NCI-H524 treated with DMSO at 0.1 percent for 48 hours (cell line): ENCODE results near the gene TSN.
"Not testable (repeated sequence)": the region's sequence is repeated elsewhere in the genome, so short reads cannot be mapped to it uniquely, and the experiment has no call there.

Experiments
- DNase-seq: peaks from one replicate; lab custom pipeline; 2025; lab: John Stamatoyannopoulos, UW

The TSN gene

DNA sequence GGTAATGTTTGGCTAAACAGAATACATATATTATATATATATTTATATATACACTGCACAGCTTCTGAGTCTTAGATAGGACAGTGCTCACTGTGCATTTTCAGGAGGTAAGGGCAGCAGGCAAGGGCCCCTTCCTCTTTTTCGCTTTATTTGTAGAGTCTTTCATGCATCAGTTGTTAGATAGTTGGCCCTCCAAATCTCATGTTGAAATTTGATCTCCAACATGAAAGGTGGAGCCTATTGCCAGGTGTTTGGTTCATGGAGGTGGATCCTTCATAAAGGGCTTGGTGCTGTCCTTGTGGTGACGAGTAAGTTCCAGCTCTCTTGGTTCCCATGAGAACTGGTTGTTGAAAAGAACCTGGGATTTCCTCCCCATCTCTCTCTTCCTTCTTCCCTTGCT, 48.1 kb downstream of the TSN start:
- no peak for DNase-seq

DNA sequence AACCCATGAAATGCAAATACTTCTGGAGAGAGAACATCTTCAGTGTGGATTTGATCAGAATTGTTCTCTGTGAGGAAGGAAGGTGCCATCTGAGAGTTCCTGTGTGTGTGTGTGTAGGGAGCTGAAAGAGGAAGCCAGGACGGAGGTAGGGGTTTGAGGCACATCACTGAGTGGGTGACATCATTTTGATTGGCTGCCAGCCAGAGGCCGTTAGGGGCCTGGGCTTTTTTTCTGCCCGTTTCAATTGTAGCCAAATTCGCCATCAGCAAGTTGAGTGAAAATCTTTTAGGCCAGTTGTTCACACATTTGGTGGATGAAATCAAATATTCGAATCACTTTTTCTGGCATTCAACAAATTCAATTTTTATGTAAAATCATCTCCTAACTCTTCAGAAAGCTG, 48.9 kb downstream of the TSN start:
- DNase-seq, result no peak

DNA sequence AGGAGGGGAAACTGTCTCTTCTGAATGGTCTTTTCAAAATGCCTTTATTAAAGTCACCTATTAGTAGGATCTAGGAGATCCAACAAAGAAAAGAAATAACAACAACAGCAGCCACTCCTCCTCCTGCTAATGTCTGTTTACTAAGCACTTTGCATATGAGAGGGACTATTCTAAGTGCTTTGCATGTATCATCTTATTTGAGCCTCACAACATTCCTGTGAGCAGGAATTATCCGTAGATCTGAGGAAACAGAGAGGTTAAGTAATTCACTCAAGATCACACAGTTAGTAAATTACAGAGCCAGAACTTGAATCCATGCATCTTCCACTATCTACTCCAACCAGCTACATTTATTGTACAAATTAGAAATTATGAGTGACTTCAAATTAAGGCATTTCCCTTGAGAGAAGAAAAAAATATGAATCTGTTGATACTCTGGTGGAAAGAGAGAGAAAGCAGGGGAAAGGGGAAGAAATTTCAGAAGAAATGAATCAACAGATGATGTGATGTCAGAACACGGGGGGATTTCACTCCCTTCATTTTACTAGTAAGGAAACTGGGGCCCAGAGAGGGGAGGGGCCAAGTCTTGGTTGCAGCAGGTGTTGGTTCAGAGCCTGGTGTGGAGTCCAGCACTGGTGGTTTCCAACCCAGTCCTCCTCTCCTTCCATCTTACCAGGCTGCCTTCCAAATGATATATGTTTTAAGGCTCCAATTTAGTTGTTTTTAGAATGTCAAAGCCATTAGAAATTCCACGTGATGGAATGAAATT, 49.7 kb downstream of the TSN start:
- DNase-seq, result no peak

DNA sequence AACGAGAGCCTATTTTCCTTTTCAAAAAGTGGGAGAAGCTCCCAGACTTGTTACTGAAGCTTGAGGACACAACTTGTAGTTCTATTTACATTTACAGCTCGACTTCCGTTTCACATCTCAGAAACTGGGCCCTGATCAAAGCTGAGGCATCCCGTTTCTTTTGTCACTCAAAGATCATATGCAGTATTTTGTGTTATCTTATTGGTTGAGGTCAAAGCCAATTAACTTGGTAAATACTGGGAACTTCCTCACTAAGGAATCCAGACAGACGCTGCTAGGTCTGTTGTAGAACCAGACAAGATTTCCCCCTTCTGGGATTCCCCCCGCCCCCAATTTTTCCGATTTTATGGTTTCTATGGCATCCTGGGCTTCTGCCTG, 50.3 kb downstream of the TSN start:
- DNase-seq, result no peak

DNA sequence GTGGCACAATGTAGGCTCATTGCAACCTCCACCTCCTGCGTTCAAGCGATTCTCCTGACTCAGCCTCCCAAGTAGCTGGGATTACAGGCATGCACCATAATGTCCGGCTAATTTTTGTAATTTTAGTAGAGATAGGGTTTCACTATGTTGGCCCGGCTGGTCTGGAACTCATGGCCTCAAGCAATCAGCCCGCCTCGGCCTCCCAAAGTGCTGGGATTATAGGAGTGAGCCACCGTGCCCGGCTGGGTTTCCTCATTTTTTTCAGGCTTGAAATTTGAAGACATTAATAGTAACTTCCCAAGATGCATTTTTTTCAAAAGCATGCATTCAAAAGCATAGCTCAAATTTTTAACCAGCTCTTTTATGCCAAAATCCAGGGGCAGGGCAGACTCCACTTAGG, 52.3 kb downstream of the TSN start:
- DNase-seq, result not testable (repeated sequence)

DNA sequence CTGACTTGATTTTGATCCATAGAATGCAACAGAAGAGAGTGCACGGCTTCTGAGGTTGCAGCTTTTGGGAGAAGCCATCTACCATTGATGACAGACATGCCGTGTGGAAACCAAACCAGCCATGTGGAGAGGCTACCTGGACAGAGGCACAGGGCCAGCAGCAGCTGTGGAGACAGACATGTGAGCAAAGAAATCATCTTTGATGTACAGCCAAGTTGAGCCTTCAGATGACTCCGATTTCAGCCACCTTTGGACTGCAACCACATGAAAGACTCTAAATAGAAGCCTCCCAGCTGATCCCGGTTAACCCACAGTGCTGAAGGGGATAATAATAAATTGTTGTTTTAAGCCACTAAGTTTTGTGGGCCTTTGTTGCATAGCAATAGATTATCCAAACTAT, 54.2 kb downstream of the TSN start:
- no peak for DNase-seq

DNA sequence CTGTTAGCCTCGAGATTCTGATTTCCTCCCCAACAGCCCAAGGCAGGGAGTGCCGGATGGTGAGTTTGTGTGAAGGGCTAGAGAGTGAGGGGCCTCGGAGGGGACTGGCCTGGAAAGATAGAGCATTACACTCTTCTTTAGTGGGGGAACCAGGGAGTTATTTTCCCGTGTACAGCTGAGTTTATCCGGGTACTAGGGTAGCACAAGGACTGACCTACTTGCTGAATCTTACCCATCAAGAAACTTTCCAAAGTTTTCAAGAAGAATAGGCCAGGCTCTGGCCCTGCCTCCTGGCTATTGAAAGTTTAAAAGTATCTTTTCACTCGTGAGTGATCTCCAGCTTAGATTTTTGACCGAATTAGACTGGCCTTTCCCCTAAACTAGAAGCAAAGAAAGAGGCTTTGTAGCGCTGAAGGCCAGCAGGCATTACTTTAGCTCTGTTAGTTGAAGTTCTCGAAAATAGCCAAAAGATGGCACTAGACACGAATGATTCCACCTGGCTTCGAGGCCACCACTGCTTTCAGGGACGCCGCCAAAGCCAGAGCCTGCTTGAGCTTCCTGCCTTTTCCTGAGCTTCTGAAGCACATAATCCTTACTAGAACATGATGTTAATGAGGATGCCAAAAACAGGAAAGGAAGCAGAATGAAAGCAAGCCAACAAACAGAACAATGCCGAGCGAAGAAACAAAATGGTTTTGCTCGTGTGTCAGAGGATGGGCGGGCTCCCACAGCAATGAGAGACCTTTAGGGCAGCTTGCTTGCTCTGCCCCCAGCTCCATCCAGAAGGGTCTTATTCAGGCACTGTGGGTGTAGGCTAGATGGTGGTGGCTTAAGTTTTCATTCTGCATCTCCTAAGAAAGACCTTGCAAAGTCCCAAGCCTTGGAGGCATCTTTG, 55.8 kb downstream of the TSN start:
- DNase-seq, result no peak

DNA sequence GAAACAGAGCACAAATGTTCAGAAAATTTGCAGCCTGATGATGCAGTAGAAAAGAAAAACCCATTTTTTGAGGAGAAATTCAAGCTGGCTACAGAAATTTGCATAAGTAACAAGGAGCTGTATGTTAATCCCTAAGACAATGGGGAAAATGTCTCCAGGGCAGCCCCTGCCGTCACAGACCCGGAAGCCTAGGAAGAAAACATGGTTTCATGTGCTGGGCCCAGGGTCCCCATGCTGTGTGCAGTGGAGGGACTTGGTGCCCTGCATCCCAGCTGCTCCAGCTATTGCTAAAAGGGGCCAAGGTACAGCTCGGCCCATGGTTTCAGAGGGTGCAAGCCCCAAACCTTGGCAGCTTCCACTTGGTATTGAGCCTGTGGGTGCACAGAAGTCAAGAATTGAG, 57.6 kb downstream of the TSN start:
- DNase-seq, result not testable (repeated sequence)

DNA sequence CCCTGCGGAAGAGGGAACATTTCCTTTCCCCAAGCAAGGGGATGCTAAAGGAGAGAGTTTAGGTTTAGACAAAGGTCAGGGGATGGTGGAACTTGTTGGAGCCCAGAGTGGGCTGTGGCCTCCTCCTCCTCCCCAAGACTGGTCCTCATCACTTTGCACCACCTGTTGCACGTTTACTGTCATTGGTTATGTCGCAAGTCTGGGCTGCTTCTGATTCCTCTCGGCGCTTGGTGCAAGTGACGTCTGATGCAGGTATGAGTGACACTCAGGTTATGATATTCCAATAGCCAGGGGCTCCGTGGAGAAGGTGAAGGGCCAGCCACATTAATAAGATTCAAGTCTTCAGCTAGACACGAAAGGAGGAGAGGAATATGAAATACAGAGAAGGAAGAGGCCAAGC, 59.8 kb downstream of the TSN start:
- no peak for DNase-seq

DNA sequence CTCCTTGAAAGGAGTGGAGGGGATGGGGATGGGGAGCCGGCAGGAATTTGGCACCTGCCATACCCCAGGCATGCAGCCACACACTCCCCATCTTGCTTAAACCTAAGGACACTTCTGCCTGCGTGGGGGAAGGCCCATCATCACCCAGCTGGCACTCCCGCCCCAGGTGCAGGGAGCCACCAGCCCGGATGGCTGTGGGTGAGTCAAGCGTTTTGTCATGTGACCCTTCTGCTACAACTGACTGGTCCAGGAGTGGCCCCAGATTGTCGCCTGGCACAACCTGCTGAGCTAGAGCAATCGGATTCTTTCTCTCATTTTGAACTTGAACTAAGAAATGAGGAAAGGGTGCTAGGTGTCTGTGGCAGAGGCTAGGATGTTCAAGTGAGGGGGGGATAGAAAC, 61.3 kb downstream of the TSN start:
- no peak for DNase-seq

DNA sequence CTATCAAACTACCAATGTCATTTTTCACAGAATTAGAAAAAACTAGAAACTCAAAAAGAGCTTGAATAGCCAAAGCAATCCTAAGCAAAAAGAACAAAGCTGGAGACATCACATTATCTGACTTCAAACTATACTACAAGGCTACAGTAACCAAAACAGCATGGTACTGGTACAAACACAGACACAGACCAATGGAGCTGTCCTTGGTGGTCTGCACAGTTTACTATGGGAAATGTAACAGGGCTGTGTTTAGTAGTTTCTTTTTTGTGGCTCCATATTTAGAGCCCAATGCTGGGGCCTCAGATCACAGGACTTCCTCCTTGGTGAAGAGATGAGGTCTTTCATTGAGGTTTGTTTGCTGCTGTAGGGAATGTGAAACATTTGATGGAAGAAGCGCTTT, 61.9 kb downstream of the TSN start:
- not testable (repeated sequence) for DNase-seq
